GM23338 (cell line): ENCODE results near the gene TMEM138. TPM values are rescaled to one million over a fixed set of nuclear protein-coding genes. Genes with fewer than 3 reads are reported as not detected.

ENCODE experiments used
- ATAC-seq: fragments of 200-7000 bp; cut with Tn5 transposase; 3 replicates; pipeline ENCODE4 v1.9.1; 2020
- DNase-seq: peaks from one replicate; pipeline ENCODE4 v3.0.0-alpha.2; 2015; ENCODE audit warnings: low spot score
- H2AFZ ChIP-seq: fragments of 200-600 bp; sonication (generic); 2 replicates; pipeline ENCODE4 v1.8.0; 2016; ENCODE audit warnings: antibody characterized with exemption, mild to moderate bottlenecking, moderate library complexity
- H3F3A ChIP-seq: fragments of 200-600 bp; sonication (generic); replicated peaks from 2 replicates; pipeline ENCODE4 v1.8.0; 2017; ENCODE audit warnings: antibody characterized with exemption, mixed run types, low read depth
- H3K27ac ChIP-seq: fragments of 200-600 bp; sonication (generic); 2 replicates; pipeline ENCODE4 v1.6.1; 2016; ENCODE audit warnings: low read depth
- H3K27me3 ChIP-seq: fragments of 200-600 bp; sonication (generic); 2 replicates; pipeline ENCODE4 v1.8.0; 2016; ENCODE audit warnings: mild to moderate bottlenecking, mixed run types, moderate library complexity; ENCODE audit not compliant: insufficient read depth
- H3K36me3 ChIP-seq: fragments of 200-600 bp; sonication (generic); 2 replicates; pipeline ENCODE4 v1.8.0; 2016; ENCODE audit warnings: mild to moderate bottlenecking; ENCODE audit not compliant: insufficient read depth
- H3K4me1 ChIP-seq: fragments of 200-600 bp; sonication (generic); 2 replicates; pipeline ENCODE4 v1.8.0; 2016; ENCODE audit warnings: mild to moderate bottlenecking, moderate library complexity; ENCODE audit not compliant: insufficient read depth
- H3K4me2 ChIP-seq: fragments of 200-600 bp; sonication (generic); 2 replicates; pipeline ENCODE4 v1.7.1; 2017; ENCODE audit warnings: mixed run types
- H3K4me3 ChIP-seq: fragments of 200-600 bp; sonication (generic); 2 replicates; pipeline ENCODE4 v1.6.1; 2016; ENCODE audit warnings: mixed run types
- H3K79me2 ChIP-seq: fragments of 200-600 bp; sonication (generic); replicated peaks from 2 replicates; pipeline ENCODE4 v1.8.0; 2017; ENCODE audit warnings: mild to moderate bottlenecking; ENCODE audit not compliant: insufficient read depth
- H3K9me2 ChIP-seq: fragments of 200-600 bp; sonication (generic); 2 replicates; pipeline ENCODE4 v1.8.0; 2017; ENCODE audit not compliant: insufficient read depth
- H4K20me1 ChIP-seq: fragments of 200-600 bp; sonication (generic); replicated peaks from 2 replicates; pipeline ENCODE4 v1.8.0; 2017; ENCODE audit warnings: mild to moderate bottlenecking; ENCODE audit not compliant: insufficient read depth
- H3K27ac Mint-ChIP-seq: 2 replicates; pipeline ENCODE4 v1.8.0; 2020; ENCODE audit warnings: inconsistent platforms, mild to moderate bottlenecking, moderate library complexity, mixed read lengths
- H3K27me3 Mint-ChIP-seq: 3 replicates; pipeline ENCODE4 v1.8.0; 2022; ENCODE audit warnings: low read depth, mild to moderate bottlenecking, moderate library complexity, mixed read lengths, inconsistent platforms; ENCODE audit not compliant: insufficient read depth, poor library complexity
- H3K36me3 Mint-ChIP-seq: 3 replicates; pipeline ENCODE4 v1.8.0; 2021; ENCODE audit warnings: low read depth, mild to moderate bottlenecking, inconsistent platforms, moderate library complexity, mixed read lengths
- H3K4me1 Mint-ChIP-seq: 3 replicates; pipeline ENCODE4 v1.8.0; 2020; ENCODE audit warnings: mild to moderate bottlenecking, inconsistent platforms, mixed read lengths
- H3K4me3 Mint-ChIP-seq: 3 replicates; pipeline ENCODE4 v1.8.0; 2021; ENCODE audit warnings: moderate library complexity, mild to moderate bottlenecking, inconsistent platforms, mixed read lengths
- H3K9me3 Mint-ChIP-seq: 3 replicates; pipeline ENCODE4 v1.8.0; 2020; ENCODE audit warnings: moderate library complexity, mild to moderate bottlenecking, inconsistent platforms, mixed read lengths
- CREB1 ChIP-seq: fragments of 250-450 bp; sonication (Bioruptor Pico); IDR thresholded peaks from 2 replicates; pipeline ENCODE4 v1.5.0; 2020; ENCODE audit warnings: low read depth, mild to moderate bottlenecking, moderate library complexity
- ETS1 ChIP-seq: IDR thresholded peaks from 2 replicates; pipeline ENCODE4 v1.6.1; 2016; ENCODE audit warnings: antibody characterized with exemption
- REST ChIP-seq: IDR thresholded peaks from one replicate; pipeline ENCODE4 v1.6.1; 2018; ENCODE audit warnings: antibody characterized with exemption; ENCODE audit not compliant: unreplicated experiment
- STAT1 ChIP-seq: IDR thresholded peaks from one replicate; pipeline ENCODE4 v1.6.1; 2016; ENCODE audit warnings: antibody characterized with exemption; ENCODE audit not compliant: unreplicated experiment
- ZNF331 ChIP-seq: fragments of 250-450 bp; sonication (Bioruptor Pico); IDR thresholded peaks from 2 replicates; pipeline ENCODE4 v1.5.0; 2020; ENCODE audit warnings: low read depth, mild to moderate bottlenecking, moderate library complexity
- ZNF462 ChIP-seq: fragments of 250-450 bp; sonication (Bioruptor Pico); IDR thresholded peaks from 2 replicates; pipeline ENCODE4 v1.5.0; 2020; ENCODE audit warnings: mild to moderate bottlenecking, moderate library complexity
- polyA plus RNA-seq: library from polyadenylated mRNA; unstranded; fragments of >200 nt; fragmentation: Nextera tagmentation; extraction: Ambion mirVana; gene quantifications from 2 replicates; pipeline ENCODE4 v1.2.1, GENCODE V29; 2016
- total RNA-seq: library from RNA; depleted of rRNA; stranded (reverse); fragments of >200 nt; shearing (Covaris generic); gene quantifications from 2 replicates; pipeline ENCODE4 v1.2.3, GENCODE V29; 2014

TMEM138 gene
- total and polyA plus RNA-seq, 2 experiments from 2014 or later = 30.2 to 32.1 TPM

- DNase-seq (no peak), ATAC-seq (no peak)
- Histone ChIP-seq H2AFZ (no peak overlapping the region), H4K20me1 (no peaks in the 10 kb centered on the region), H3K79me2 (no peaks in the 10 kb centered on the region), H3K27ac (no peak overlapping the region), H3F3A (peaks cover 21% of the 10 kb centered on the region), H3K4me2 (no peak overlapping the region), H3K4me3 (no peak overlapping the region), H3K9me2 (no peaks in the 10 kb centered on the region), H3K27me3 (no peaks in the 10 kb centered on the region), H3K4me1 (peaks cover 11% of the 10 kb centered on the region; the same call in 1 of the 2 replicates), H3K36me3 (no peaks in the 10 kb centered on the region)
- Mint-ChIP-seq H3K36me3 (peaks cover 10% of the 10 kb centered on the region; the same call in 2 of the 3 replicates), H3K27me3 (peaks cover 6% of the 10 kb centered on the region), H3K9me3 (no peaks in the 10 kb centered on the region), H3K4me3 (no peak overlapping the region), H3K27ac (no peak overlapping the region), H3K4me1 (peaks cover 19% of the 10 kb centered on the region; the same call in 2 of the 3 replicates)
- no peak for TF ChIP-seq ETS1
These were observed 23.2 kb upstream of the TMEM138 start for GRCh38 chr11:61338783-61339489.

GRCh38 chr11:61339490-61339878, 22.7 kb upstream of the TMEM138 start:
- Histone ChIP-seq H3K27ac (no peak overlapping the region), H3K4me3 (no peak overlapping the region), H4K20me1 (no peaks in the 10 kb centered on the region), H2AFZ (no peak overlapping the region), H3K4me2 (no peak overlapping the region), H3F3A (peaks cover 16% of the 10 kb centered on the region), H3K79me2 (no peaks in the 10 kb centered on the region), H3K9me2 (no peaks in the 10 kb centered on the region), H3K36me3 (no peaks in the 10 kb centered on the region), H3K27me3 (no peaks in the 10 kb centered on the region), H3K4me1 (peaks cover 11% of the 10 kb centered on the region; the same call in 1 of the 2 replicates)
- peaks cover 4% of the 10 kb centered on the region for H3K27me3 Mint-ChIP-seq
- peaks cover 14% of the 10 kb centered on the region; the same call in 2 of the 3 replicates for H3K4me1 Mint-ChIP-seq
- DNase-seq (no peak), ATAC-seq (no peak)
- no peak overlapping the region for H3K4me3 Mint-ChIP-seq
- TF ChIP-seq ZNF331 (CRISPR knock-in tag) (no peak), ZNF462 (CRISPR knock-in tag) (no peak), CREB1 (CRISPR knock-in tag) (no peak), REST (no peak), STAT1 (no peak)
- no peak overlapping the region for H3K27ac Mint-ChIP-seq
- H3K9me3 Mint-ChIP-seq = no peaks in the 10 kb centered on the region
- H3K36me3 Mint-ChIP-seq = peaks cover 10% of the 10 kb centered on the region; the same call in 2 of the 3 replicates
